ENCODE data around the gene SEMA6A. TPM values are rescaled to one million over a fixed set of nuclear protein-coding genes. Genes with fewer than 3 reads are reported as not detected.

SEMA6A gene
- total RNA-seq, 1 experiment from 2014 or later = 406 TPM

GRCh38 chr5:116409591-116410296 lies 164.9 kb downstream of the SEMA6A start (continued):
- no peak for TF ChIP-seq ZNF281 (CRISPR knock-in tag; IDR thresholded peaks at IDR 0.05)
- no peak for TF ChIP-seq PRRX2 (CRISPR knock-in tag; IDR thresholded peaks at IDR 0.05)
- TF ChIP-seq AFF4 (CRISPR knock-in tag; IDR thresholded peaks at IDR 0.05; ENCODE audit: borderline replicate concordance) = no peak
- TF ChIP-seq EMX1 (CRISPR knock-in tag; IDR thresholded peaks at IDR 0.05) = no peak
- TF ChIP-seq HMGXB4 (CRISPR knock-in tag; IDR thresholded peaks at IDR 0.05) = no peak
- no peak for TF ChIP-seq MYBL2 (CRISPR knock-in tag; IDR thresholded peaks at IDR 0.05)

GRCh38 chr5:116406306-116407041 lies 168.1 kb downstream of the SEMA6A start:
- ATAC-seq = no peak
- H3K27me3 Mint-ChIP-seq (ENCODE audit: low read depth) = no peaks in the 10 kb centered on the region
- ChIA-PET POLR2A (no interaction called here), CTCF (interaction anchor here (0.9 kb wide), 1 partner anchor 45 kb away, joined by 3 read pairs; no protein-coding TSS in a partner anchor)
- H3K36me3 Mint-ChIP-seq = no peaks in the 10 kb centered on the region
- H3K27ac Mint-ChIP-seq = no peak overlapping the region
- peaks cover 11% of the 10 kb centered on the region; the same call in 1 of the 2 replicates for H3K4me1 Mint-ChIP-seq
- no peak overlapping the region for H3K4me3 Mint-ChIP-seq
- H3K9me3 Mint-ChIP-seq = no peaks in the 10 kb centered on the region
- DNase-seq (ENCODE audit: low spot score) = no peak
- TF ChIP-seq ZMAT4 (CRISPR knock-in tag; IDR thresholded peaks at IDR 0.05) (no peak), AR (CRISPR knock-in tag; IDR thresholded peaks at IDR 0.05) (no peak), SMAD4 (CRISPR knock-in tag; IDR thresholded peaks at IDR 0.05) (no peak), USF2 (CRISPR knock-in tag; IDR thresholded peaks at IDR 0.05) (no peak), IRF1 (CRISPR knock-in tag; IDR thresholded peaks at IDR 0.05) (no peak), MAX (CRISPR knock-in tag; IDR thresholded peaks at IDR 0.05) (no peak), NFE2L1 (CRISPR knock-in tag; IDR thresholded peaks at IDR 0.05) (no peak), CBFB (CRISPR knock-in tag; IDR thresholded peaks at IDR 0.05; ENCODE audit: low read depth) (no peak), ETV6 (CRISPR knock-in tag; IDR thresholded peaks at IDR 0.05) (no peak), MXD4 (CRISPR knock-in tag; IDR thresholded peaks at IDR 0.05; ENCODE audit: borderline replicate concordance) (no peak), GTF2I (CRISPR knock-in tag; conservative IDR thresholded peaks at IDR 0.05) (no peak), ZNF121 (CRISPR knock-in tag; IDR thresholded peaks at IDR 0.05) (no peak), SOX15 (CRISPR knock-in tag; IDR thresholded peaks at IDR 0.05) (no peak), MYBL2 (CRISPR knock-in tag; IDR thresholded peaks at IDR 0.05) (no peak), ESRRA (CRISPR knock-in tag; IDR thresholded peaks at IDR 0.05; ENCODE audit: borderline replicate concordance) (no peak)
